Loucy (cell line): ENCODE measurements around the gene YEATS4.

Experiments used
- H2AFZ ChIP-seq: fragments of 200-600 bp; sonication (generic); 2 replicates; pipeline ENCODE4 v1.6.0; 2016; ENCODE audit warnings: antibody characterized with exemption, mild to moderate bottlenecking, low read length, moderate library complexity
- H3F3A ChIP-seq: fragments of 200-600 bp; 2 replicates; pipeline ENCODE4 v1.6.0; 2016; ENCODE audit warnings: antibody characterized with exemption, low read depth, mild to moderate bottlenecking
- H3K27me3 ChIP-seq: fragments of 200-600 bp; sonication (generic); 2 replicates; pipeline ENCODE4 v1.6.1; 2014; ENCODE audit warnings: low read length, mild to moderate bottlenecking; ENCODE audit not compliant: insufficient read depth, poor library complexity, severe bottlenecking
- H3K36me3 ChIP-seq: fragments of 200-600 bp; sonication (generic); 2 replicates; pipeline ENCODE4 v1.6.1; 2016; ENCODE audit warnings: low read length; ENCODE audit not compliant: insufficient read depth
- H3K4me1 ChIP-seq: fragments of 200-600 bp; sonication (generic); 2 replicates; pipeline ENCODE4 v1.5.1; 2014; ENCODE audit warnings: low read length, mild to moderate bottlenecking; ENCODE audit not compliant: insufficient read depth, poor library complexity, severe bottlenecking
- H3K4me2 ChIP-seq: fragments of 200-600 bp; sonication (generic); 2 replicates; pipeline ENCODE4 v1.6.0; 2014; ENCODE audit warnings: antibody characterized with exemption, low read length, low read depth, mild to moderate bottlenecking; ENCODE audit not compliant: poor library complexity, severe bottlenecking
- H3K4me3 ChIP-seq: fragments of 200-600 bp; sonication (generic); 2 replicates; pipeline ENCODE4 v1.5.1; 2014; ENCODE audit warnings: low read length, mild to moderate bottlenecking, mixed read lengths; ENCODE audit not compliant: poor library complexity, severe bottlenecking
- H3K79me2 ChIP-seq: fragments of 200-600 bp; sonication (generic); 2 replicates; pipeline ENCODE4 v1.6.1; 2014; ENCODE audit warnings: low read length; ENCODE audit not compliant: insufficient read depth
- H3K9ac ChIP-seq: fragments of 200-600 bp; sonication (generic); 2 replicates; pipeline ENCODE4 v1.6.0; 2014; ENCODE audit warnings: mild to moderate bottlenecking, low read depth, low read length, moderate library complexity; ENCODE audit not compliant: poor library complexity, severe bottlenecking
- H3K9me2 ChIP-seq: fragments of 200-600 bp; sonication (generic); replicated peaks from 2 replicates; pipeline ENCODE4 v1.6.1; 2016; ENCODE audit warnings: low read depth, low read length, mixed read lengths
- H3K9me3 ChIP-seq: fragments of 200-600 bp; sonication (generic); 2 replicates; pipeline ENCODE4 v1.6.1; 2014; ENCODE audit warnings: mild to moderate bottlenecking, antibody characterized with exemption, low read length, low read depth; ENCODE audit not compliant: insufficient read depth
- H4K20me1 ChIP-seq: fragments of 200-600 bp; sonication (generic); 2 replicates; pipeline ENCODE4 v1.6.0; 2014; ENCODE audit warnings: antibody characterized with exemption, low read length, mild to moderate bottlenecking; ENCODE audit not compliant: insufficient read depth, poor library complexity, severe bottlenecking
- EZH2phosphoT487 ChIP-seq: fragments of 200-600 bp; IDR thresholded peaks from 2 replicates; pipeline ENCODE4 v1.6.1; 2018; ENCODE audit warnings: antibody characterized with exemption, mild to moderate bottlenecking, moderate library complexity, borderline replicate concordance
- TF ChIP-seq, protein P1 (sequence below): fragments of 200-600 bp; sonication (generic); conservative IDR thresholded peaks from 2 replicates; pipeline ENCODE4 v1.5.1; 2014; ENCODE audit warnings: mild to moderate bottlenecking, antibody characterized with exemption, low read length

The YEATS4 gene

GRCh38 chr12:69318225-69318624, 41.3 kb upstream of the YEATS4 start:
- H3K9ac ChIP-seq, result no peak overlapping the region
- H3K4me3 ChIP-seq, result no peak overlapping the region
- no peaks in the 10 kb centered on the region for H3K79me2 ChIP-seq
- no peaks in the 10 kb centered on the region for H3F3A ChIP-seq
- TF ChIP-seq, protein P1, sequence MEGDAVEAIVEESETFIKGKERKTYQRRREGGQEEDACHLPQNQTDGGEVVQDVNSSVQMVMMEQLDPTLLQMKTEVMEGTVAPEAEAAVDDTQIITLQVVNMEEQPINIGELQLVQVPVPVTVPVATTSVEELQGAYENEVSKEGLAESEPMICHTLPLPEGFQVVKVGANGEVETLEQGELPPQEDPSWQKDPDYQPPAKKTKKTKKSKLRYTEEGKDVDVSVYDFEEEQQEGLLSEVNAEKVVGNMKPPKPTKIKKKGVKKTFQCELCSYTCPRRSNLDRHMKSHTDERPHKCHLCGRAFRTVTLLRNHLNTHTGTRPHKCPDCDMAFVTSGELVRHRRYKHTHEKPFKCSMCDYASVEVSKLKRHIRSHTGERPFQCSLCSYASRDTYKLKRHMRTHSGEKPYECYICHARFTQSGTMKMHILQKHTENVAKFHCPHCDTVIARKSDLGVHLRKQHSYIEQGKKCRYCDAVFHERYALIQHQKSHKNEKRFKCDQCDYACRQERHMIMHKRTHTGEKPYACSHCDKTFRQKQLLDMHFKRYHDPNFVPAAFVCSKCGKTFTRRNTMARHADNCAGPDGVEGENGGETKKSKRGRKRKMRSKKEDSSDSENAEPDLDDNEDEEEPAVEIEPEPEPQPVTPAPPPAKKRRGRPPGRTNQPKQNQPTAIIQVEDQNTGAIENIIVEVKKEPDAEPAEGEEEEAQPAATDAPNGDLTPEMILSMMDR, result no peak
- no peak for TF ChIP-seq EZH2phosphoT487
- no peaks in the 10 kb centered on the region for H3K9me3 ChIP-seq
- H3K27me3 ChIP-seq, result no peaks in the 10 kb centered on the region
- no peak overlapping the region for H2AFZ ChIP-seq
- H3K36me3 ChIP-seq, result no peaks in the 10 kb centered on the region
- no peaks in the 10 kb centered on the region for H3K4me1 ChIP-seq
- H4K20me1 ChIP-seq, result no peaks in the 10 kb centered on the region
- no peaks in the 10 kb centered on the region for H3K9me2 ChIP-seq
- H3K4me2 ChIP-seq, result no peak overlapping the region

DNA sequence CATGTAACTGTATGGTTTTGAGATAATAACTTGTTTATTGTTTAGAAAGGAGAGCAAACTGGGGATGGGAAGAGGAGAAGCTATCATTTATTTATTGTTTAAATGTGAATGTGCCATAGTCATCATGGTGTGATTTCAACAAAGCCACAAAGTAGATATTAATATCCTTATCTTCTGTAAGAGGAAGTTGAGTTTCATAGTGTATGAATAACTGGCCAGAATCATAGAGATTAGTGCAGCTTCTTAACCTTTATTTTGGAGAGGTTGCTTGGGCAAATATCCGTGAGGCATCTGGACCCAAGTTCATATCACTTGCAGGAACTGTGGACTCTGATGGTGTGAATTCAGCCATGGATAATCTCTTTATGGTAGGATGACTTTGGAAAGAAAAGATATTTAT, 38.2 kb upstream of the YEATS4 start:
- no peak for TF ChIP-seq EZH2phosphoT487
- TF ChIP-seq, protein P1, result no peak
- Histone ChIP-seq H3F3A (no peaks in the 10 kb centered on the region), H3K4me2 (no peak overlapping the region), H2AFZ (no peak overlapping the region), H3K9me3 (no peaks in the 10 kb centered on the region), H3K79me2 (no peaks in the 10 kb centered on the region), H3K27me3 (no peaks in the 10 kb centered on the region), H3K4me1 (no peaks in the 10 kb centered on the region), H3K36me3 (no peaks in the 10 kb centered on the region), H3K4me3 (no peak overlapping the region), H4K20me1 (no peaks in the 10 kb centered on the region), H3K9ac (no peak overlapping the region), H3K9me2 (no peaks in the 10 kb centered on the region)

DNA sequence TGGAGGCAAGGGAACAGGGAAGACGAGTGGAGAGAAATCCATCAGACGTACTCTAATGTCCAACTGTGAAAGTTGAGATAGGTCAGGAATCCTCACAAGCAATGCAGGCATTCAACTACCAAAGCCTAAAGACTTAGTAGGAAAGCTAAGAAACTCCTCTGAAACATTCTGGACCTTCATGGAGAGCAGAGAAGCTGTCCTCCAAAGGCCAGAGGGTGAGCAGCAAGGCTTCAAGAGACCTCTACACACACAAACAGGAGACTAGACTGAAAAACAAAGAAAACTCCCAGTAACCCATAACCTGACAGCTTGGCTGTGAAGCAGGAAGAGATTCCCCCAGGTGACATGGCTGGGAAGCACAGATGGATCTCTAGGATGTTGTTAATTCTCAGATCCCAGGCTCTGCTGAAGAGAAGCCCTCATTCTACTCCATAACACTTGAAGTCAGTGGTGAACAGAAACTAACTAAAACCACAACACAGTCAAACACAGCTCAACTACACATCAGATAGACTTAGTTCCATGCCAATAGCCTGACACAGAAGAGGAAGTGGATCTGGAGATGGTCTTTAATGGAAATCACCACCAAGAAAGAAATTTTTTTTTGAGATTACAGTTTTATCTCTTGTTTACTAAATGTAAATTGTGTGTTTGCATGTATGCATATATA, 34.6 kb upstream of the YEATS4 start:
- Histone ChIP-seq H3K9me2 (no peaks in the 10 kb centered on the region), H3K4me1 (no peaks in the 10 kb centered on the region), H3F3A (no peaks in the 10 kb centered on the region), H3K9me3 (no peaks in the 10 kb centered on the region), H3K27me3 (no peaks in the 10 kb centered on the region), H3K4me2 (no peak overlapping the region), H2AFZ (peak overlapping the region; percentile 29; the same call in 1 of the 2 replicates), H3K79me2 (no peaks in the 10 kb centered on the region), H3K36me3 (no peaks in the 10 kb centered on the region), H4K20me1 (no peaks in the 10 kb centered on the region), H3K9ac (no peak overlapping the region), H3K4me3 (no peak overlapping the region)
- TF ChIP-seq, protein P1, result no peak
- no peak for TF ChIP-seq EZH2phosphoT487
